HepG2 (cell line): Measurements from ENCODE around the gene EDNRB. TPM values are rescaled to one million over a fixed set of nuclear protein-coding genes. Genes with fewer than 3 reads are reported as not detected.

Experiments used
- ATAC-seq: fragments of 200-7000 bp; cut with Tn5 transposase; 3 replicates; pipeline ENCODE4 v1.9.1; 2020; ENCODE audit warnings: mild to moderate bottlenecking, moderate library complexity
- BruUV-seq: library from RNA; stranded (reverse); fragments of 400-500 nt; replicated peaks from 2 replicates; lab custom pipeline; 2021; lab: Mats Ljungman, UMichigan
- CTCF ChIA-PET: fragments of 300-600 bp; formaldehyde crosslinking; extraction: SDS; loops from one replicate; lab custom pipeline; 2021; ENCODE audit warnings: low total read pairs, inconsistent platforms, low intra/inter-chr PET ratio; lab: Yijun Ruan, JAX
- POLR2A ChIA-PET: fragments of 350-600 bp; sonication (Branson Sonifier 250); formaldehyde crosslinking; loops from one replicate; lab custom pipeline; 2020; ENCODE audit warnings: antibody characterized with exemption, inconsistent platforms; lab: Yijun Ruan, JAX
- DNase-seq: peaks from one replicate; pipeline ENCODE4 v3.0.0-alpha.2; 2015; ENCODE audit warnings: low spot score
- FAIRE-seq: peaks from 3 replicates; lab custom pipeline; 2011; peaks lifted over from hg19 to GRCh38; lab: Jason Lieb, UNC
- H2AFZ ChIP-seq: one replicate; pipeline ENCODE4 v1.6.1; 2011; ENCODE audit warnings: low read length, inconsistent platforms
- H3K27ac ChIP-seq: fragments of 300-600 bp; 3 replicates; pipeline ENCODE4 v1.8.0; 2011; ENCODE audit warnings: mixed run types, mild to moderate bottlenecking, mixed read lengths, low read length, inconsistent platforms; ENCODE audit not compliant: insufficient read depth; ENCODE audit errors: extremely low read length
- H3K27me3 ChIP-seq, 2 experiments: fragments of 200-600 bp in 1 of 2; 2 replicates in 1 of 2; 3 replicates in 1 of 2; pipeline versions ENCODE4 v1.6.0 to v1.8.0; 2011; ENCODE audit warnings: low read length in 2 of 2, mild to moderate bottlenecking in 2 of 2, moderate library complexity in 2 of 2, inconsistent platforms in 1 of 2; ENCODE audit not compliant: insufficient read depth in 2 of 2, control insufficient read depth in 1 of 2
- H3K36me3 ChIP-seq, 2 experiments: fragments of 200-600 bp in 1 of 2; replicated peaks in 1 of 2; 2 replicates in 1 of 2; 3 replicates in 1 of 2; pipeline versions ENCODE4 v1.5.1 to v1.8.0; 2011; ENCODE audit warnings: low read length in 2 of 2, inconsistent platforms in 1 of 2; ENCODE audit not compliant: insufficient read depth in 2 of 2, control insufficient read depth in 1 of 2
- H3K4me1 ChIP-seq: 2 replicates; pipeline ENCODE4 v1.5.1; 2012; ENCODE audit warnings: low read length, inconsistent platforms; ENCODE audit not compliant: insufficient read depth
- H3K4me2 ChIP-seq: 2 replicates; pipeline ENCODE4 v1.6.0; 2011; ENCODE audit warnings: low read depth, low read length, inconsistent platforms
- H3K4me3 ChIP-seq, 3 experiments: fragments of 200-600 bp in 1 of 3; sonication (generic), shearing (Covaris generic) in 1 of 3; replicated peaks in 1 of 3; 2 replicates each; pipeline ENCODE4 v1.5.1; 2011 to 2016; ENCODE audit warnings: low read length in 3 of 3, inconsistent platforms in 2 of 3, low read depth in 2 of 3, mild to moderate bottlenecking in 2 of 3, control low read depth in 1 of 3, mixed read lengths in 1 of 3; ENCODE audit not compliant: insufficient read depth in 1 of 3
- H3K79me2 ChIP-seq: one replicate; pipeline ENCODE4 v1.6.1; 2011; ENCODE audit warnings: low read length, inconsistent platforms; ENCODE audit not compliant: insufficient read depth
- H3K9ac ChIP-seq: 2 replicates; pipeline ENCODE4 v1.6.0; 2011; ENCODE audit warnings: mild to moderate bottlenecking, low read depth, low read length, inconsistent platforms; ENCODE audit not compliant: insufficient read depth
- H3K9me3 ChIP-seq: 2 replicates; pipeline ENCODE4 v1.5.1; 2012; ENCODE audit warnings: mild to moderate bottlenecking, low read length
- H4K20me1 ChIP-seq: 2 replicates; pipeline ENCODE4 v1.6.0; 2011; ENCODE audit warnings: inconsistent platforms, mild to moderate bottlenecking, low read length, moderate library complexity; ENCODE audit not compliant: insufficient read depth
- ATF2 ChIP-seq: sonication (generic); formaldehyde crosslinking; IDR thresholded peaks from 2 replicates; pipeline ENCODE4 v1.4.0; 2020; ENCODE audit warnings: missing genetic modification reagents
- E2F1 ChIP-seq: sonication (generic); formaldehyde crosslinking; IDR thresholded peaks from 2 replicates; pipeline ENCODE4 v1.5.0; 2020; ENCODE audit warnings: missing genetic modification reagents
- HDAC1 ChIP-seq: sonication (generic); formaldehyde crosslinking; IDR thresholded peaks from 2 replicates; pipeline ENCODE4 v1.5.1; 2020; ENCODE audit warnings: mild to moderate bottlenecking, missing genetic modification reagents
- HNF4G ChIP-seq, 2 experiments: sonication (generic) in 1 of 2; formaldehyde crosslinking in 1 of 2; IDR thresholded peaks; 2 replicates each; pipeline versions ENCODE4 v1.4.0 to v1.6.1; 2011 to 2020; ENCODE audit warnings: borderline replicate concordance in 2 of 2, low read depth in 2 of 2, mild to moderate bottlenecking in 2 of 2, low read length in 1 of 2, missing genetic modification reagents in 1 of 2, moderate library complexity in 1 of 2
- MEIS2 ChIP-seq: sonication (generic); formaldehyde crosslinking; IDR thresholded peaks from 2 replicates; pipeline ENCODE4 v1.9.0; 2021; ENCODE audit warnings: mild to moderate bottlenecking, missing genetic modification reagents
- SOX6 ChIP-seq, 2 experiments: fragments of 450-650 bp in 1 of 2; sonication (generic) in 1 of 2; formaldehyde crosslinking in 1 of 2; IDR thresholded peaks; 2 replicates each; pipeline versions ENCODE4 v1.4.0 to v1.6.1; 2017 to 2020; ENCODE audit warnings: antibody characterized with exemption in 1 of 2, mild to moderate bottlenecking in 1 of 2, missing genetic modification reagents in 1 of 2
- SSRP1 ChIP-seq: IDR thresholded peaks from 2 replicates; pipeline ENCODE4 v1.6.1; 2016; ENCODE audit warnings: control low read depth
- ZBTB7A ChIP-seq: sonication (generic); formaldehyde crosslinking; IDR thresholded peaks from 2 replicates; pipeline ENCODE4 v1.8.0; 2022; ENCODE audit warnings: mild to moderate bottlenecking, missing genetic modification reagents
- ZNF776 ChIP-seq: sonication (generic); formaldehyde crosslinking; IDR thresholded peaks from 2 replicates; pipeline ENCODE4 v1.4.0; 2020; ENCODE audit warnings: mild to moderate bottlenecking, missing genetic modification reagents
- WGBS: methylation state at CpG from one replicate; pipeline ENCODE4 v1.1.6; 2017; ENCODE audit warnings: low lambda C conversion rate; 5-methylcytosine and 5-hydroxymethylcytosine counted together
- in situ Hi-C: cut with HindIII; loops from 2 replicates; pipeline ENCODE4 v1.10.0; 2017; ENCODE audit warnings: low pct_unique_long_range_greater_than_20kb; ENCODE audit not compliant: extremely low pct_ligation_motif_present
- intact Hi-C: fragments of 100-400 bp; cut with micrococcal nuclease; formaldehyde crosslinking; loops from one replicate; pipeline ENCODE4 v1.10.0; 2022; ENCODE audit not compliant: unreplicated experiment
- polyA plus RNA-seq, 8 experiments: library from polyadenylated mRNA; depleted of rRNA in 3 of 8; stranded (reverse) in 7 of 8; unstranded in 1 of 8; fragments of >200 nt; fragmentation: Illumina TruSeq in 4 of 8; extraction: Trizol in 4 of 8; gene quantifications; 2 replicates each; pipeline versions ENCODE4 v1.2.1 to v1.2.3, GENCODE V29; 2011 to 2016; ENCODE audit warnings: low read depth in 4 of 8, missing spikeins in 1 of 8, mixed read lengths in 1 of 8; ENCODE audit not compliant: insufficient read depth in 1 of 8
- total RNA-seq, 5 experiments: library from RNA; depleted of rRNA; stranded (reverse); fragments of >200 nt; fragmentation: Illumina TruSeq; extraction: Trizol; gene quantifications; 2 replicates each; pipeline ENCODE4 v1.2.3, GENCODE V29; 2016; ENCODE audit warnings: low read depth in 1 of 5
- TF ChIP-seq, protein P1 (sequence below): sonication (generic); formaldehyde crosslinking; conservative IDR thresholded peaks from 2 replicates; pipeline ENCODE4 v1.8.1; 2023; ENCODE audit warnings: missing genetic modification reagents

EDNRB gene
- total and polyA plus RNA-seq, 2 of the 13 experiments (the other 11 are each of a cell fraction or from before 2014, with no cell fraction given): not detected

GRCh38 chr13:77891486-77891885 lies 27.1 kb downstream of the EDNRB start:
- WGBS: 0% methylated on average over 2 of the region's 2 CpGs
- Histone ChIP-seq H2AFZ (no peak overlapping the region), H3K9me3 (peaks cover 15% of the 10 kb centered on the region; the same call in 1 of the 2 replicates), H3K4me3 (no peak overlapping the region), H3K4me2 (no peak overlapping the region), H3K27me3 (no peaks in the 10 kb centered on the region), H3K9ac (no peak overlapping the region), H4K20me1 (no peaks in the 10 kb centered on the region), H3K36me3 (no peaks in the 10 kb centered on the region), H3K27ac (no peak overlapping the region), H3K79me2 (no peaks in the 10 kb centered on the region), H3K4me1 (no peaks in the 10 kb centered on the region)
- intact Hi-C loops: no loop called here
- FAIRE-seq (no peak), ATAC-seq (no peak), DNase-seq (no peak)
- TF ChIP-seq ZNF776 (CRISPR knock-in tag) (no peak), E2F1 (CRISPR knock-in tag) (no peak), HNF4G (IDR thresholded peaks at IDR 0.05; ENCODE audit: borderline replicate concordance, low read depth, low read length) (no peak), HNF4G (CRISPR knock-in tag; IDR thresholded peaks at IDR 0.05; ENCODE audit: borderline replicate concordance, low read depth) (no peak), ZBTB7A (no peak), HDAC1 (no peak), SOX6 (IDR thresholded peaks at IDR 0.05) (no peak), SOX6 (CRISPR knock-in tag; IDR thresholded peaks at IDR 0.05) (no peak), MEIS2 (CRISPR knock-in tag) (no peak), SSRP1 (CRISPR knock-in tag) (no peak), ATF2 (CRISPR knock-in tag) (no peak)
- TF ChIP-seq, protein P1, sequence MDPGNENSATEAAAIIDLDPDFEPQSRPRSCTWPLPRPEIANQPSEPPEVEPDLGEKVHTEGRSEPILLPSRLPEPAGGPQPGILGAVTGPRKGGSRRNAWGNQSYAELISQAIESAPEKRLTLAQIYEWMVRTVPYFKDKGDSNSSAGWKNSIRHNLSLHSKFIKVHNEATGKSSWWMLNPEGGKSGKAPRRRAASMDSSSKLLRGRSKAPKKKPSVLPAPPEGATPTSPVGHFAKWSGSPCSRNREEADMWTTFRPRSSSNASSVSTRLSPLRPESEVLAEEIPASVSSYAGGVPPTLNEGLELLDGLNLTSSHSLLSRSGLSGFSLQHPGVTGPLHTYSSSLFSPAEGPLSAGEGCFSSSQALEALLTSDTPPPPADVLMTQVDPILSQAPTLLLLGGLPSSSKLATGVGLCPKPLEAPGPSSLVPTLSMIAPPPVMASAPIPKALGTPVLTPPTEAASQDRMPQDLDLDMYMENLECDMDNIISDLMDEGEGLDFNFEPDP: no peak
- ChIA-PET POLR2A (no interaction called here), CTCF (no interaction called here)
- in situ Hi-C loops: no loop called here
- no TSS peak for BruUV-seq
